Prostate gland (tissue), 2 donors: Measurements from ENCODE around the gene JAG2.

Experiments
- CTCF ChIP-seq, 4 experiments: fragments of 200-600 bp in 2 of 4; fragments of 450-650 bp in 2 of 4; sonication (generic) in 2 of 4; IDR thresholded peaks; 1 replicate in 3 of 4; 2 replicates in 1 of 4; pipeline ENCODE4 v1.5.1; 2016 to 2019; ENCODE audit warnings: antibody characterized with exemption in 4 of 4, mild to moderate bottlenecking in 2 of 4, moderate library complexity in 2 of 4
- POLR2A ChIP-seq: fragments of 450-650 bp; IDR thresholded peaks from one replicate; pipeline ENCODE4 v1.6.1; 2016; ENCODE audit warnings: antibody characterized with exemption, mild to moderate bottlenecking

- peak in 2 of 4 experiments; percentile 21 to 43 for TF ChIP-seq CTCF (IDR thresholded peaks at IDR 0.05)
- TF ChIP-seq POLR2A = no peak
These were observed 467 bp upstream of the JAG2 start for GRCh38 chr14:105168979-105169507.
